ENCODE measurements around the gene KAZN.

KAZN gene

DNA sequence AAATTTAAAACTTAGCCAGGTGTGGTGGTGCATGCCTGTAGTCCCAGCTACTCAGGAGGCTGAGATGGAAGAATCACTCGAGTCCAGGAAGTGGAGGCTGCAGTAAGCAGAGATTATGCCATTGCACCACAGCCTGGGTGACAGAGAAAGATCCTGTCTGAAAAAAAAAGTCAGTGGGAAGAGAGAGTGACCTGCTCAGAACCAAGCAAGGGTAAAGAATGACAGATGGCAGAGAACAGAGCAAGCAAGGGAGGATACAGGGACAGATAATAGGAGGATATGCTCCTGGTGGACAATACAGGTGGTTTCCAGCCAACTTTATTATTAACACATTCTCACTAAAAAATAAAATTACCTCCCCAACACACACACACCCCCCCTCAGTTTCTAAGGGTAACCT lies 550.5 kb downstream of the KAZN start:
- Histone ChIP-seq H3K4me1 (ENCODE audit: control insufficient read depth, insufficient read depth, low read length) (peaks cover 2% of the 10 kb centered on the region), H3K36me3 (ENCODE audit: control insufficient read depth, insufficient read depth, low read length) (no peaks in the 10 kb centered on the region), H3K9ac (ENCODE audit: low read depth, low read length) (no peak overlapping the region), H3K9me3 (ENCODE audit: control insufficient read depth, insufficient read depth, low read length) (peaks cover 3% of the 10 kb centered on the region), H3K27me3 (ENCODE audit: control insufficient read depth, insufficient read depth, low read length) (peaks cover 18% of the 10 kb centered on the region), H3K4me3 (ENCODE audit: low read depth, low read length) (no peak overlapping the region)

DNA sequence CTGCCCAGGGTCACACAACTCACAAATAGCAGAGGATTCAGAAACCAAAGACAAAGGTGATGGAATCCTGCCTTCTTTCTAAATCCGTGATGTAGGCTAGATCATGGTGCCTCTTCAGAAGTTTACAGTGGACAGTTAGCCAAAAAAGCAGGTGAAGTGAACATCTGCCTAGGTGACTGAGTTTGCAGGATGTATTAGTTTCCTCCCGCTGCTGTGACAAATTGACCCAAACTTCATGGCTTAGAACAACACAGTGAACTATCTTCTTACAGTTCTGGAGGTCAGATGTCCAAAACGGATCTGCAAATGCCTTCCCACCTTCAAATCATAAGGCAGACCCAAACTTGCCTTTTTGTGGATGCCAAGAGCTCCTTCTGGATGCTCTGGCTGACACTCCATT lies 551.9 kb downstream of the KAZN start:
- peaks cover 4% of the 10 kb centered on the region for H3K4me1 ChIP-seq (ENCODE audit: control insufficient read depth, insufficient read depth, low read length)
- no peaks in the 10 kb centered on the region for H3K36me3 ChIP-seq (ENCODE audit: control insufficient read depth, insufficient read depth, low read length)
- peaks cover 20% of the 10 kb centered on the region for H3K27me3 ChIP-seq (ENCODE audit: control insufficient read depth, insufficient read depth, low read length)
- H3K9ac ChIP-seq (ENCODE audit: low read depth, low read length), result no peak overlapping the region
- H3K9me3 ChIP-seq (ENCODE audit: control insufficient read depth, insufficient read depth, low read length), result peaks cover 3% of the 10 kb centered on the region
- no peak overlapping the region for H3K4me3 ChIP-seq (ENCODE audit: low read depth, low read length)

DNA sequence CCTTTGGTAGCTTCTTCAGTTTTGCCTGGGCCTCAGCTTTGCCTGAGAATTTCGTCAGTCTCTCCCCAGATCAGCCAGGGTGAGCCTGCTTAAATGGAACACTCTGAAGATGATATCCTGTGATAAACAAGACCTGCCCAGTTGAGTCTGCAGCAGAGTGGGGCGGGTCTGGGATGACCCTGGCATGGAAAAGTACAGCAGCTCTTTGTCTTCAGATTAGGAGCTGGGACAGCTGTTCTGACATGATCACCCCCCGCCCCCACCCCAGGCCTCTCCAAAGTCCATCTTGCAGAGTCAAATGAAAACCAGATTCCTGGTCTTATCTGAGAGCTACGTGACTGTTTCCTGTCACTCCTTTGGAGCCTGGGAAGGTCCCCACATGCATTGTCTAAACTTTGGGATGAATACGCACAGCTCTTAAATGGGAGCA lies 552.9 kb downstream of the KAZN start:
- H3K27me3 ChIP-seq (ENCODE audit: control insufficient read depth, insufficient read depth, low read length), result peaks cover 20% of the 10 kb centered on the region
- peaks cover 3% of the 10 kb centered on the region for H3K9me3 ChIP-seq (ENCODE audit: control insufficient read depth, insufficient read depth, low read length)
- peak overlapping the region; percentile 86 for H3K4me3 ChIP-seq (ENCODE audit: low read depth, low read length)
- H3K9ac ChIP-seq (ENCODE audit: low read depth, low read length), result no peak overlapping the region
- peaks cover 4% of the 10 kb centered on the region for H3K4me1 ChIP-seq (ENCODE audit: control insufficient read depth, insufficient read depth, low read length)
- H3K36me3 ChIP-seq (ENCODE audit: control insufficient read depth, insufficient read depth, low read length), result no peaks in the 10 kb centered on the region

DNA sequence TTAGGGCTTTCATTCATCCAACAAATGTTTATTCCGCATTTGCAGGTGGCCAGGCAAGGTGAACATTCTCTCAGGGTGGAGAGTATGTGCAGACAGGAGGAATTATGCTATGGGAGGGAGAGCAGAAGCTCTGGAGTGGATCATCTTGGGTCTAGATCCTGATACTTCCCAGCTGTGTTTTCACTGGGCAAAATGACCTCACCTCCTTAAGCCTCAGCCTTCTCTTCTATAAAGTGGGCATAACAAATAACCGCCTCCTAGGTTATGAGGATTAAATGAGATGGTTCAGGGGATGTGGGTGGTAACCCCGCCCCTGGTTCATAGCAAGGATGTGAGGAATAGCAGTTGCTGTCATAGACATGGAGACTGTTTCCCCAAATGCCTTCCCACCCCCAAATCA lies 553.4 kb downstream of the KAZN start:
- peaks cover 3% of the 10 kb centered on the region for H3K9me3 ChIP-seq (ENCODE audit: control insufficient read depth, insufficient read depth, low read length)
- peaks cover 20% of the 10 kb centered on the region for H3K27me3 ChIP-seq (ENCODE audit: control insufficient read depth, insufficient read depth, low read length)
- peaks cover 5% of the 10 kb centered on the region for H3K4me1 ChIP-seq (ENCODE audit: control insufficient read depth, insufficient read depth, low read length)
- H3K9ac ChIP-seq (ENCODE audit: low read depth, low read length), result no peak overlapping the region
- H3K36me3 ChIP-seq (ENCODE audit: control insufficient read depth, insufficient read depth, low read length), result no peaks in the 10 kb centered on the region
- peak overlapping the region; percentile 86 for H3K4me3 ChIP-seq (ENCODE audit: low read depth, low read length)

DNA sequence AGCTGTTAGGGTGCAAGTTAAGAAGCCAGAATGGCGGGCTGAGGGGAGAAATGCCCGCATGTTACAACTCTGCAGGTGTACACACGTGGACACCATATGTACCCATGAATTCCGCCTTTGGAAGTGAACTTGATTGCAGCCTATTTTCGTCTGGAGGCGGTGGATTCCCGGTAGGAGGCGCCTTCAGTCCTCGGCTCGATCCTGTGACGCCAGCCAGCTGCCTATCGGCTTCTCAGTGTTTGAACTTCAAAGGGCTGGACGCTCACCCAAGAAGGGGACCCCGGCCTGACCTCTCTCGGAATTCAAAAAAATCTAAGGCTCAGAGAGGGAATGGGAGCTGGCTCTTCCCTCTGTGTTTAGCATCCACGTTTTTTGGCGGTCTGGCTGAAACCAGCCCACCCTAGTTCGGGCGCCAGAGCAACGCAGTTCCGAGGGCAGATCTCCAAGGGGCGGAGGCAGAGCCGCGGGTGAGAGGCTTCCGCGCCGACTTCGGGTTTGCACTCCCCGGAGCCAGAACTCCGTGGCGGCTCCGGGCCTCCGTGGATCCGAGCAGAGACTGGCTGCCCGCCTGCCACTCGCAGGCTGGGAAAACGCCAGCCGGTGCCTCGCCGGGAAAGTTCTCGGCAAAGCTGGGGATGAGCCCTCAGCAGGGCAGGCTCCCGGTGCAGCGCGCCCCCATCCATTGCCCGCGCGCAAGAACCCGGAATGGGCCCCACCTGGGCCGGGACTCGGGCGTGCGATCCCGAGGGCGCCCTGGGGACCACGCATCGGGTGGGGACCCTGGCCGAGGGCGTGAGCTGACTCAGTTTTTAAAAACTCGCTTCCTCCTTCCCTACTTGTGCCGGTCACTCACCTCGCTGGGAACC lies 554.1 kb downstream of the KAZN start:
- H3K4me3 ChIP-seq (ENCODE audit: low read depth, low read length), result peak overlapping the region; percentile 86

DNA sequence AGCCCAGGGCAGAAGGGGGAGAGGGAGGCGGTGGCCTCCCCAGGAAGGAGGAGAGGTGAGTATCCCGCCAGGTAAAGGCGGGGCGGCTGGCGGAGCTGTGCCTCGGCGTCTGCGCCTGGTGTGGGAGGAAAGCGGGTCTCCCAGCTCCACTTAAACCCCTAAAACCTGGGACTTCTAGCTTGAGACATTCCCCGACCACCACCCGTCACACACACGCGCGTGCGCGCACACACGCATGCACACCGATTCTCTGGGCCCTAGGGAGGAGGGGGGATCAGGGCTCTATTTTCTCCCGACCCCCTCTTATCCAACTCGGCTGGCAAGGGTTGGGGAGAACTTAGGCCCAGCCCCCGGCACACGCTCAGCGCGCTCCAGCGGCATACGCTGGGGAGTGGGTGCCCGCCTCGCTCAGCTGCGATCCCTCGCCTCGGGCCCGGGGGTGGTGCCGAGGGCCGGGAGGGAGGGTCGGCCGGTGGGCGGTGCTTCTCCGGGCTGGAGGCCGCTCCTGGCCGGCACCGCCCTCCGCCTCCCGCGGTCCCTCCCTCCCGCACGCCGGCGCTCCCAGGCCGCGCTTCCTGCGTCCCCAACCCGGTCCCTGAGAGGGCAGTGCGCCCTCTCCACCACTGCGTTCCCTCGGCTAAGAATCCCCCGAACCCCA lies 554.8 kb downstream of the KAZN start, which contains the start of gene TMEM51:
Gene TMEM51, plus strand, starts transcription at position 564 of the 658 bp plus-strand sequence. CDS start 61,341 bp downstream, outside the sequence.
- Histone ChIP-seq H3K36me3 (ENCODE audit: control insufficient read depth, insufficient read depth, low read length) (no peaks in the 10 kb centered on the region), H3K4me3 (ENCODE audit: low read depth, low read length) (peak within 1 kb of the TSS; percentile 86), H3K4me1 (ENCODE audit: control insufficient read depth, insufficient read depth, low read length) (peaks cover 12% of the 10 kb centered on the region), H3K9ac (ENCODE audit: low read depth, low read length) (peak within 1 kb of the TSS; percentile 65), H3K9me3 (ENCODE audit: control insufficient read depth, insufficient read depth, low read length) (peaks cover 3% of the 10 kb centered on the region), H3K27me3 (ENCODE audit: control insufficient read depth, insufficient read depth, low read length) (peaks cover 20% of the 10 kb centered on the region)

More for the DNA sequence above, 554.1 kb downstream of the KAZN start:
- peaks cover 3% of the 10 kb centered on the region for H3K9me3 ChIP-seq (ENCODE audit: control insufficient read depth, insufficient read depth, low read length)
- H3K36me3 ChIP-seq (ENCODE audit: control insufficient read depth, insufficient read depth, low read length), result no peaks in the 10 kb centered on the region
- peak overlapping the region; percentile 3 for H3K9ac ChIP-seq (ENCODE audit: low read depth, low read length)
- peaks cover 20% of the 10 kb centered on the region for H3K27me3 ChIP-seq (ENCODE audit: control insufficient read depth, insufficient read depth, low read length)
- H3K4me1 ChIP-seq (ENCODE audit: control insufficient read depth, insufficient read depth, low read length), result peaks cover 11% of the 10 kb centered on the region

DNA sequence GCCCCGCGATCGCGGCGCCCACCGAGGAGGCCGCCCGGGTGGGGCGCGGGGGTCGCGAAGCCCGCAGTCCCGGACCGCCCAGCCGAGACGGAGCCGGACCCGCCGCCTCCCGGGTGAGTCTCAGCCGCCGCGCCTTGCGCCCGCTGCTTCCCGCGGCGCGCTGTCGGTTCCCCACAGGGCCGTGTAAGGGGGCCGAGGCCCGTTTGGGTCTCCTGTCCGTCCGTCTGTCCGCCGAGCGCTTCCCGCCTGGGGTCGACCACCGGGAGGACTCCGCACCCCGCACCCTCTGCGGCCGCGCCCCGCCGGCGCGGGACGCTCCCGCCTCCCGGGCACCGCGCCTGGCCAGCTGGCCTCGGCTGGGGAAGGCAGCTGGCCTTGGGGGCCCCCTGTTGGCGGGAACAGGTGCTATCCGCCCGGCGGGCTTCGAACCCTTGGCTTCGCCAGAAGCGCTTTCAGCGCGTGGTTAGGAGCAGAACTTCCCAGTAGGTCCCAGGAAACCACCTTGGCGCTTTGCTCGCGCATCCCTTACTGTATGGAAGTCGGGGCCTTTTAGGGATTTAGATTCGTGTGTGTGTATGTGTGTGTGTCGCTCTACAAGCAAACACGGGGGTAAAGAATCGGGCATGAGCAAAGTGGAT lies 555.5 kb downstream of the KAZN start:
- H3K9me3 ChIP-seq (ENCODE audit: control insufficient read depth, insufficient read depth, low read length), result peaks cover 3% of the 10 kb centered on the region
- peak overlapping the region; percentile 65 for H3K9ac ChIP-seq (ENCODE audit: low read depth, low read length)
- peaks cover 12% of the 10 kb centered on the region for H3K4me1 ChIP-seq (ENCODE audit: control insufficient read depth, insufficient read depth, low read length)
- H3K36me3 ChIP-seq (ENCODE audit: control insufficient read depth, insufficient read depth, low read length), result no peaks in the 10 kb centered on the region
- peak overlapping the region; percentile 86 for H3K4me3 ChIP-seq (ENCODE audit: low read depth, low read length)
- peaks cover 20% of the 10 kb centered on the region for H3K27me3 ChIP-seq (ENCODE audit: control insufficient read depth, insufficient read depth, low read length)

DNA sequence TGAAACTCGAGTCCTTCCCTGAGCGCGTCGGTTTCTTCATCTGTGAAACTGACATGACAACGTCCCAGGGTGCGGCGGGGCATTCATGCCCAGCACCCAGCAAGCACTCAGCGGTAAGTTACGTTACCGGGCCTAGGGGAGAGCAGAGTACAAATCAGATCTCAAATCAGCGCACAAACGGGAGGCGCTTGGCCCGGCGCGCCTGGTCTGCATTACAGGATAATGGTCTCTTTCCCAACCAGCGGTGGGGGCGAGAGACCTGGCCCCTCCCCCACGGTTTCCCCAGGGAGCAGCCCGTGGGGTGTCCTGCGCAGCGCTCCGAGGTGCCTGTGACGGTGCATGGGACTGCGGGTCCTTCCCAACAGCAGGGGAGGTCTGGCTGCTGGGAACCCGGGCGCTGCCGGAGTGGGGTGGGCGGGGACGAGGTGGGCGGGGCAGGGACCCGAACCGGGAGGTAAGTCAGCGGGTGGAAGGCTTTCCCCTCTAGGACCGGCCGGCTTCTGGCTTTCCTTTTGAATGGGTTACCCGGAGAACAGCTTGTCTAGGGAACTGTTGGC lies 556.1 kb downstream of the KAZN start:
- Histone ChIP-seq H3K9ac (ENCODE audit: low read depth, low read length) (peak overlapping the region; percentile 37), H3K9me3 (ENCODE audit: control insufficient read depth, insufficient read depth, low read length) (peaks cover 3% of the 10 kb centered on the region), H3K27me3 (ENCODE audit: control insufficient read depth, insufficient read depth, low read length) (peaks cover 20% of the 10 kb centered on the region), H3K4me1 (ENCODE audit: control insufficient read depth, insufficient read depth, low read length) (peaks cover 12% of the 10 kb centered on the region), H3K36me3 (ENCODE audit: control insufficient read depth, insufficient read depth, low read length) (no peaks in the 10 kb centered on the region), H3K4me3 (ENCODE audit: low read depth, low read length) (peak overlapping the region; percentile 86)

DNA sequence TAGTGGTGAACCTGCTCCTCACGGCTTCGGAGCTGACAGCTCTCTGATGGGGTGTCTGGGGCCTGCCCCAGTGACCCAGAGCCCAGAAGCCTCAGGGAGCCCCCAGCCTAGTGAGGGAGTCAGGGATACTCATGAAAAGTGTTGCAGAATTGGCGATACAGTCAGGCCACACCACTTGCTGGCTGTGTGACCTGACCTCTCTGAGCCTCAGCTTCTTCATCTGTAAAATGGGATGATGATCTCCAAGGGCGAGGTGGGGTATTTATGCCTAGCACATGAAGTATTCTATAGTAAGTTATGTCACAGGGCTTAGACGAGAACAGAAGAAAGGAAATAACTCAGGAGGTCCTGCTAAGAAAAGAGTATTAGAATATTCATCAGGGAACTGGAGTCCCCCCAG lies 556.7 kb downstream of the KAZN start:
- peaks cover 3% of the 10 kb centered on the region for H3K9me3 ChIP-seq (ENCODE audit: control insufficient read depth, insufficient read depth, low read length)
- H3K9ac ChIP-seq (ENCODE audit: low read depth, low read length), result no peak overlapping the region
- no peaks in the 10 kb centered on the region for H3K36me3 ChIP-seq (ENCODE audit: control insufficient read depth, insufficient read depth, low read length)
- H3K4me3 ChIP-seq (ENCODE audit: low read depth, low read length), result peak overlapping the region; percentile 18
- H3K27me3 ChIP-seq (ENCODE audit: control insufficient read depth, insufficient read depth, low read length), result peaks cover 17% of the 10 kb centered on the region
- H3K4me1 ChIP-seq (ENCODE audit: control insufficient read depth, insufficient read depth, low read length), result peaks cover 14% of the 10 kb centered on the region

DNA sequence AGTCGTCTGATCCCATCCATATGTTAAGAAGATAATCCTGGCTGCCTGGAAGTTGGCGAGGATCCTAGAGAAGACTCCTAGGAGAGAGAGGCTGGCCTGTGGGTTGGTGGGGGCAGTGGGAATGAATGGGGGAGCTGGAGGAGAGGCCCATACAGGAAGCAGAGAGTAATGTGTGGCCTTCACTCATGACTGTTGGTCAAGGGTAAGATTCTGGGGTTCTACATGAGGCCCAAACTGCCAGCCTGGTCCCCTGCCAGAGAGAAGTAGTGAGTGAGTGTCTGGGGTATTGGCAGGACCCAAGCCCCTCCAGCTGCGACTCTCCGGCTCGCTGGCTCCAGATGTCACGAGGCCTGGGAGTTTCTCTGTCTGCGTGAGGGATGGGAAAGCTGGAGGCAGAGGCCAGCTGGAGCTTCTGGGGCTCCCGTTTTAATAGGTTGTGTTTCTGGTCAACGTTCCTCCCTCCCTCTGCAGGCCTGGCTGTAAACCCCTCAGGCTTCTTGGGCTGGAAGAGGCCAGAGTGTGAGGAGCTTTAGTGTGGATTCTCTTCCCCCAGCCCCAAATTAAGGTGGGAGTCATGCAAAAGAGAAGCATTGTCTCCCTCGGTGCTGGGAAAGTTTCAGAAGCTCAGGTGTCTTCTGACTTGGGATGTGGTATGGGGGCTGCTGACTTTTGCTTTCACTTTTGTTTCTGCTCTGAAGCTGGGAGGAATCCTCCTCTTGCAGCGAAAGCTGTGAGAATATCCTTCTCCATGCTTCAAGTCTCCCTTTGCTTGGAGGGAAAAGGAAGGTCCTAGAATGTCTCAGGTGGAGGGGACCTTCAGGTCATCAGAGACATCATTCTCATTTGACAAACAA lies 557.6 kb downstream of the KAZN start:
- Histone ChIP-seq H3K9me3 (ENCODE audit: control insufficient read depth, insufficient read depth, low read length) (no peaks in the 10 kb centered on the region), H3K9ac (ENCODE audit: low read depth, low read length) (no peak overlapping the region), H3K27me3 (ENCODE audit: control insufficient read depth, insufficient read depth, low read length) (peaks cover 11% of the 10 kb centered on the region), H3K4me1 (ENCODE audit: control insufficient read depth, insufficient read depth, low read length) (peaks cover 14% of the 10 kb centered on the region), H3K36me3 (ENCODE audit: control insufficient read depth, insufficient read depth, low read length) (no peaks in the 10 kb centered on the region), H3K4me3 (ENCODE audit: low read depth, low read length) (no peak overlapping the region)
